ENCODE results near the gene MORC1.

DNA sequence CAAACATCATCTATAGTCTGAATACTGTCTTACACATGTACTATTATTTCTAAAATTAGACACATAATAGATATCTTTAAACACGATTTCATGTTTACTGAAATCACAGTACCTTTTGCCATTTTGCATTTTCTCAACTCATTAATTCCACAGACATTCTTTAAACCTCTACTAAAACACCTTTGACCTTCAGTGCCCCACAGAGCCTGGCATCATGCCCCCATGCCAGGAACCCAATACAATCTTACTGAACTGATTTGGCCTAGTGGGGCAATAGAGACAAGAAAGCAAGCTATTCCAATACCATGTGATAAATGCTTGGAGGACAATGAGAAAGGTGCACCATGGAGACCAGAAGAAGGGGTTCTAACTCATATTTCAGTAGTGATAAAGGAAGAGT lies 144.9 kb downstream of the MORC1 start:
- TF ChIP-seq, protein P1, sequence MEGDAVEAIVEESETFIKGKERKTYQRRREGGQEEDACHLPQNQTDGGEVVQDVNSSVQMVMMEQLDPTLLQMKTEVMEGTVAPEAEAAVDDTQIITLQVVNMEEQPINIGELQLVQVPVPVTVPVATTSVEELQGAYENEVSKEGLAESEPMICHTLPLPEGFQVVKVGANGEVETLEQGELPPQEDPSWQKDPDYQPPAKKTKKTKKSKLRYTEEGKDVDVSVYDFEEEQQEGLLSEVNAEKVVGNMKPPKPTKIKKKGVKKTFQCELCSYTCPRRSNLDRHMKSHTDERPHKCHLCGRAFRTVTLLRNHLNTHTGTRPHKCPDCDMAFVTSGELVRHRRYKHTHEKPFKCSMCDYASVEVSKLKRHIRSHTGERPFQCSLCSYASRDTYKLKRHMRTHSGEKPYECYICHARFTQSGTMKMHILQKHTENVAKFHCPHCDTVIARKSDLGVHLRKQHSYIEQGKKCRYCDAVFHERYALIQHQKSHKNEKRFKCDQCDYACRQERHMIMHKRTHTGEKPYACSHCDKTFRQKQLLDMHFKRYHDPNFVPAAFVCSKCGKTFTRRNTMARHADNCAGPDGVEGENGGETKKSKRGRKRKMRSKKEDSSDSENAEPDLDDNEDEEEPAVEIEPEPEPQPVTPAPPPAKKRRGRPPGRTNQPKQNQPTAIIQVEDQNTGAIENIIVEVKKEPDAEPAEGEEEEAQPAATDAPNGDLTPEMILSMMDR (conservative IDR thresholded peaks at IDR 0.05; ENCODE audit: low read length) = no peak
- TF ChIP-seq EZH2phosphoT487 (IDR thresholded peaks at IDR 0.05; ENCODE audit: borderline replicate concordance, low read depth, low read length) = no peak
